Head of caudate nucleus (tissue), 42 donors: ENCODE data around the gene MCTP1.
A peak's percentile ranks its signal among the peaks of the same experiment; 100 is the strongest.

Experiments used
- DNase-seq, 42 donors: peaks; one replicate each; pipeline versions ENCODE4 v3.0.0 to v3.0.0-alpha.2; 2020 to 2021; ENCODE audit warnings: mixed read lengths in 7 of 42
- intact Hi-C: fragments of 100-400 bp; cut with DNase I; formaldehyde crosslinking; loops from one replicate; pipeline ENCODE4 v1.15.0; 2022

The MCTP1 gene

DNA sequence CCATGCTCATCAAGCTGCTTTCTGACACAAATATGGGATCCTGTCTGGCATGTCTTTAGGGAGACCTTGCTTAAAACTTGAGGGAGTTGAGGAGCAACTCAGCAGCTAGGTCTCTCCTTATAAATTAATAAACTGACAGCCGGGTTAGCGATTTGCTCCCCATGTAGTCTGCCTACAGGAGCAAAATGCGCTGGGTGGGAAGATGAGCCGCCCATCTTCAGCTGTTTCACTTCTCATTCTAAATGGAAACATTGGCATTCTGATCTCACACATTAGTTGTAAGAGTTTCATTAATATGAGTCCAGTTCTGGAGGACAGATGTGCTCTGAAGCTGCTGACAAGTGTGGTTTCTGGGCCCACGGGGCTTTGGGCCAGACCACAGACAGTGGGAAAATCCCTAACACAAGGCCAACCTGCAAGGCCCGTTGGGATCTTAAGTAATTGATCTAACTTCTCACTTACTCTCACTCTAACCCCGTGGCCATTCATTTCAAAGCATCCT lies 197.0 kb downstream of the MCTP1 start:
- intact Hi-C loops: no loop called here

DNA sequence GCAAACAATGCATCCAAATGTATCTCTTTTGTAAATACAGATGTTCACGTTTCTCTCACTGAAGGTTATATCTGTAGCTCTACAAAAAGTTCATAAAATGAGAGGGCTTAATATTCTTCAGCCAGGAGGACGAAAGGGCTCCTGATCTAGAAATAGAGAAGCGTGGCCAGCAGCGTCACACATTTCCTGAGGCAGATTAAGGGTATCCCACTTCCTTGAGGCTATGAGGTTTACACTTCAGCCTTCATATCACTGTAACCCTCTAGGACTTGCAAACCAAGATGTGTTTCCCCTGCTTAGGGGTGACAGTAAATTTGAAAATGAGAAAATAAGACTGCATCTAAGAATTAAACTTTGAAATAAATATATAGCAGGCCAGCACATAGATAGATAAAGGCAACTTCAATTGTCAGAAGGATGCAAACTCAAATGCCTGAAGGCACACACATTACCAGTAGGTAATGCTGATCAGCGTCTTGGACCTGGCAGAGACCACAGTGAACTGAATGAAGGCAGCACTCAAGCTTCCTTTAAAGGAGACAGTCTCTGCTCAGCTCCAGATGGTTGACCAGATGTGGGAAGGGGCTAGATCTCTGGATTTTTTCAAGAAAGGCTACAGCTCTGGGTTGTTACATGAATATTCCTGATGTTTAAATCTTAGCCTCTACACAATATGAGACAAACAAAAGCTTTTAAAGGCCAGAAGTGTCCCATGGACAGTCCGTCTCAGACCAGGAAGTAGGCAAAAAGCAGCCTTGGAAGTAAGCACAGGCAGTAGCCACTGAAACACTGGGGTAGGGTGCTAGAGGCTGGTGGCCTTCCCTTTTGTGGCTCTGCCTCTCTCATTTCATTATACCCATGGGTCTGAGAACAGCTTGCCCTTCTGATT lies 197.7 kb downstream of the MCTP1 start:
- intact Hi-C loops: no loop called here
- no peak for DNase-seq

More for the DNA sequence above, 197.0 kb downstream of the MCTP1 start:
- peak in 3 of 42 donors; percentile 24 to 52 (median 39) for DNase-seq

DNA sequence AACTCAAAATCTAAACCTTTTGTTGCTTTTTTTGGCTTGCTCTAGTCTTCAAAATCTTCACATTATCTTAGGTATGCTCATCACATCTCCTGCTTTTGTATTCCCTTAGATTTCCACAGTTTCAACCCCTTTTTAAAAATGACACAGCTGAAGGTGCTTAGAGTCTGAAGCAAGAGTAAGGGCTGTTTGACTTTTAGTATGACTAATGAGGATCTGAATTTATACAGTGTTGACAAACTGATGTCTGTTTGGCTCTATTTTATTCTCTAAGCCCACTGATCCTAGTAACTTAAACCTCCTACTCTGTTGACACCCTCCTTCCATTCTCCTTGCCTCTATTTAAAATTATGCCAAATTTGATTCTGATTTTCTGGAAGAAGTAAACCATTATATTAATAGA lies 200.1 kb downstream of the MCTP1 start:
- no peak for DNase-seq
- intact Hi-C loops: no loop called here

DNA sequence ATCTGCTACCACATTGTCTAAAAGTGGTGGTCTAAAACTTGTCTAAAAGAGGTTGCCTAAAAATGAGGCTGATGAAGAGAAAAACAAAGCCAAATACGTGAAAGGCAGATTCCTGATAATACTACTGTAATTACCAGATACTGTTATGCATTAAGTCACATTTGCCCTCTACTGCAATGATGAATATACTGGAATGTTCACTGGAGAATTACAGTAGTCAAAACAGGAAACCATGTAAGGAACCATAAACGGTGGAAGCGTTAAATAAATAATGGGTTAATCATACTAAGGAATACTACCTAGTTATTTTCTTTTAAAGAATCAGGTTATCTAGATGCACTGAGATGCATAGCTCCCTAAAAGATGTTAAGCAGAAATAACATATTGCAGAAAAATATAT lies 201.3 kb downstream of the MCTP1 start:
- intact Hi-C loops: no loop called here
- no peak for DNase-seq

DNA sequence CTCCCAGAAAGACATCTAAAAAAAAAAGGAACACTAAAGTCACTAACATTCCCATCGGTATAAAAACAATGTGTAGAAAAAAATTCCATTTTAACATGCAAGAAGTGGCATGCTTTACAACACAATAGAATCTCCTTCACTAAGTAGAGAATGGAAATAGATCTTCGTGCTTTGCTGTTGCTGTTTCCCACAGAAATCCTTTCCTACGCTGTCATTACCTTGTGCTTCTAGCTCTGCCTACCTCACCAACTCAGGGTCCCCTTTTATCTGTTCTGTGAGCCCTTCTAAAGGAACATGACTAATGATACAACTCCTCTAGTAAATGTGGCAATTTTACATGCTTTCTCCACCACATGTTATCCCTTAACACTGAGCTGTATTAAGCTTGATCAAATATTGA lies 202.9 kb downstream of the MCTP1 start:
- intact Hi-C loops: no loop called here
- no peak for DNase-seq

DNA sequence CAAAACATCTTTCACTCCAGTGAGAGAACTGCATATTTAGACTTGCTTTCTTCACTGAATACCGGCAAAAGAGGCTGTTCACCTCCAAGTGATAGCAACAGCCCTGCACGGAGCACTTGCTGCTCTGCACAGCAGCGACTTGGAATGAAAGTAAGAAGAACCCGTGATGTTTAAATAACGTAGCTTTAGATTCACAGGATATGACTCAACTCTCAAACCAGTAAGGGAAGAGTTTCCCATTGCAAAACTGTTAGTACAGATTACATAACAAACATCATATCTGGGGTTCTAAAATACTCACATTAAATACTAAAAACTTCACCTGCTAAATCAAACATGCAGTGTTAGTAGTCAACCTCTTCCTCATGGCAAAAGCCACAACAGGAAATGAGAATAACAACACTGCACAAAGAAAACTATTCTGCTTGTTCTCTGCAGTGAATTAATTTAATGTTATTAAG lies 203.4 kb downstream of the MCTP1 start:
- intact Hi-C loops: no loop called here
- peak; percentile 28 to 87 (median 64) for DNase-seq

DNA sequence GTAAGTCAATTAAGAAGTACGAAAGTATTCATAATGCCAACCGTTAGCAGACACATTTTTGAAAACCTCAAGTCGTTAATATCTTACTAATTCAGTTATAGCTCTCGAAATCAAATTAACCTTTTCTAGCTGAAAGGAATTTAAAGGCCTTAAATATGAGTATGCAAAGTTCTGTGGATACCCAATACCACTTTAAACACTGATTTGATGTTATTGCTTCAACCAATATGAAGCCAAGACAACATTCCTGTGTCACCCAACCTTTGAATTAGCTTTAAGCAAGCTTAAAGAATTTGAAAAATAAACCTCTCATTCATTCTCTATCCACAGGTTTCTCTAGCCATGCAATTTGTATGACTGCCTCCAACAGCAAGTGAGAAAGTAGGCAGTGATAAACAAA lies 204.5 kb downstream of the MCTP1 start:
- intact Hi-C loops: no loop called here
- no peak for DNase-seq

- no peak for DNase-seq
- intact Hi-C loops: no loop called here
Observed at GRCh38 chr5:95080030-95080429, 204.9 kb downstream of the MCTP1 start.

GRCh38 chr5:95078868-95079267 lies 206.0 kb downstream of the MCTP1 start:
- intact Hi-C loops: no loop called here
- no peak for DNase-seq

DNA sequence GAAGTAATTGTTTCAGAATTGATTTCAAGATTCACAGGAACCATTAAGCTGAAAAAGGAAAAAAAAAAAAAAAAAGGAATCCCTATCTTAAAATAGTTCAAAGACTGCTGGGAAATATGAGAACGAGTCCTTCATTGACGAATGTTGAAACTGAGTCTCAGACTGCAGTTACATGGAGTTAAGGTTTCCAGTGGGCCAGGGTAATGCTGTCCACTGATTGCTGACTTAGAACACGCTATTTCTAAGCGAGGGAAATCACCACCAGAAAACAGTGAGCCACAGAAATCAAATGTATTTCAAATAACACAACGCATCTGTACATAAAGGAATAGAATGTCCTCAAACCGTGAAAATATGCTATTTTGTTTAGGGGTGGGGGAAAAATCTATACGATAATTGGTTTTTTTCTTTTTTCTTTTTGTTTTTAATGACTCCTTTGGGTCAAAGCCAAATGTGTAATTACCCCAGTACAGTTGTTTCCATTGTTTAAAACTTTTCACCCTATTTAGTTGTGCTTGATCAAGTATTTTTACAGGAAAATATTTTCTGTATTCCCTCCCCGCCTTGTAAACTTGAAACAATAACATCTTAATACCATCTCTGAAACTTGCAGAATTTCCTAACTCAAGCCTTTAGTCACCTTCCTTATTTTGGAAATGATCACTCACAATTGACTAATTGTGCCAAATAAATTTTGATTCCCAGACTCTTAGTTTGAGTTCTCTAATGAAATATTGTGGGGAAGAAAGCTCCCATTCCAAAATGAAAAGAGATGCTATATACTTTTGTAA lies 208.3 kb downstream of the MCTP1 start:
- intact Hi-C loops: no loop called here

GRCh38 chr5:95075111-95075510 lies 209.8 kb downstream of the MCTP1 start:
- DNase-seq: no peak
- intact Hi-C loops: no loop called here

More for the DNA sequence above, 208.3 kb downstream of the MCTP1 start:
- no peak for DNase-seq

DNA sequence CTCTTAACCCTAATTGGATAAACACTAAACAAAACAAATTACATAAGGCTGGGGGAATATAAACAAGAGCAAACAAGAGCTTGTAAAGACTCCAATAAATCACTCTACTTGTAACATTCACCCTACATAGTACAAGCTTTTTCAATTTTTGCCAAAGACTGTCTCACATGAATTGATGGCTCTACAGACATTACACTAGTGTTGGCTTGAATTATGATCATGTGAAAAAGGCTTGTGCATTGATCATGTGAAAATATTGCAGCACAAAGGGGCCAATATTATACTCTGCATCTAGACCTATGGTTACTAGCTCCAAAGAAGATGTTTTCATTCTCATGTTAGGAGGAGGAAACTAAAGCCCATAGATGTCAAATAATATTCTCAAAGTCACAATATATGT lies 212.6 kb downstream of the MCTP1 start:
- intact Hi-C loops: no loop called here

DNA sequence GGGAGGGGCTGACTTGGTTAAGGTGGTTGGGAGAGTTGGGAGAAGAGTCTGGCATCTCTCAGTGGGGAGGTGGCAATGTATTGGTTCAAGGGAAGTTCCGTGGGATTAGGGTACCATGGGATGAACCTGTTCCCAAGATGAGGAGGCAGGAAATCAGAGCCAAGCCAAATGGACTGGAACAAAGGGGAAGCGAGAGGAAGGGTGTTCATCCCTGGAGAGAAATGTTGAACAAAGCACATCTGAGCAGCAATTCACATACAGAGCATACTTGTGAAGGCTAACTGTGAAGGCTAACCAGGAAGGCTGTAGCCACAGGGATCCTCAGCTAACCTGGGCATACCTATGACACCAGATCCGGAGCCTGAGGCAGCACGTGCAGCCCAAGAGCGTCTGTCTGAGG lies 214.0 kb downstream of the MCTP1 start:
- DNase-seq: no peak
- intact Hi-C loops: no loop called here

More for the DNA sequence above, 212.6 kb downstream of the MCTP1 start:
- no peak for DNase-seq

DNA sequence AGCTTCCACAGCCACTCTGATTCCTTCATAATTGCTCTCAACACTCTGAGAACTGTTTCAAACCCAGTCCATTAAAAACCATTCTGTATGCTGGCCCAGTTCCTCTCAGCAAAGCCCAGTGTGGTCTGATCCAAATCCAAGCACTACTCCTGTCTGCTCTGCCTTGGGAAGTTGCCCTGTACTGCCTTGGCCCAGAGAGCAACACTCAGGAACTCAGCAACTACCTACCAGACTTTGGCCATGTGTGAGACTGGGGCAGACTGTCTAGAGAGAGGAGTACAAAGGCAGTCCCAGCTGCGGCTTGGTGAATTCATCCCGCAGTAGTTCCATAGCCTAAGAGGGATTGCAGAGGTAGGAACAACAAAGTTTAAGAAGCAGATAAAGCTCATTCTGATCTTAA lies 214.4 kb downstream of the MCTP1 start:
- intact Hi-C loops: no loop called here
- peak in 1 of 42 donors; percentile 24 for DNase-seq

DNA sequence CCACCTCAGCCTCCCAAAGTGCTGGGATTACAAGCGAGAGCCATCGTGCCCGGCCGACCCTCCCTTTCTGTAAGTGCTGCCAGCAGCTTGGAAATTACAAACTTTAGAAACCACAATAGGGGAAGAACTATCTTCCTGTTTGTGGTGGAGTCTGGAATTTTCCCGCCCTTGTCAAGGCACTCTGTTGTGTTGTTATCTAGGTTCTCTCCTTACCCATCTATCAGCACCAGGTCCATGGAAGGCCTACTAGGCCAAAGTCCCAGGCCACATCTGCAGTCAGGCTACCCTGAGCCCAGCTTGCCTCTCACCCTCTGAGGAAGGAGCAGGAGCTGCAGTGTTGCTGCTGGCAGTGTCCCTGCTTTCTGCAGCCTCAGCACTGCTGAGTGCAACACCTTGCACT lies 214.9 kb downstream of the MCTP1 start:
- intact Hi-C loops: no loop called here
- no peak for DNase-seq

GRCh38 chr5:95069021-95069420 lies 215.9 kb downstream of the MCTP1 start:
- intact Hi-C loops: no loop called here
- DNase-seq: no peak

- no peak for DNase-seq
- intact Hi-C loops: no loop called here
Observed at GRCh38 chr5:95068289-95068910, 216.5 kb downstream of the MCTP1 start.

DNA sequence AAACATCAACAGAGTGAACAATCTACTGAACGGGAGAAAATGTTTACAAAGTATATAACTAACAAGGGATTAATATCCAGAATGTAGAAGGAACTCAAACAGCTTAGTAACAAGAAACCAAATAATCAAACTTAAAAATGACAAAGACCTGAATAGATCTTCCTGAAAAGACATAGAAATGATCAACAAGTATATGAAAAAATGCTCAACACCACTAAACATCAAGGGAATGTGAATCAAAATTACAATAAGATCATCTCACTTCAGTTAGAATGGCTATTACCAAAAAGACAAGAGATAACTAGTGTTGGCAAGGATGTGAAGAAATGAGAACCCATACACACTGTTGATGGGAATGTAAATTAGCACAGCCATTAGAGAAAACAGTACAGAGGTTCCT lies 218.8 kb downstream of the MCTP1 start:
- intact Hi-C loops: no loop called here
- DNase-seq: no peak

- DNase-seq: no peak
- intact Hi-C loops: no loop called here
Observed at GRCh38 chr5:95063492-95063891, 221.4 kb downstream of the MCTP1 start.

DNA sequence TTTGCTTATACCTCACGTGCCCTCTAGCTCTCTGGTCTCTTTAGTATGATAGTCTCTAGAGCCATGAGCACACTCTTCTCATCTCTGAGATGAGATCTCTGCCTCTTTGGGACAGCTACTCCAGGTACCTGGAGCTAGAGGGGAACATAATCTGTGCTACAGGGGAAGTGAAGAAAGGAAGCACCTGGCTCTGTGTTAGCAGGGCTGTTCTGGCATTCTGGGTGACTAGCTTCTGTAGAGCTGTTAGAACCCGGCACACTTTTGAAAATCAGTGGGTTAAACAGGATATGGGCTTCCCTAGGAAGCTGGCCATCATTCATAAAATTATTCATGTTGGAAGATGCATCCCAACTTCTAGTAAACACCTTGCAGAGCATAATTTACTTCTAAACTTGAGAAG lies 224.8 kb downstream of the MCTP1 start:
- DNase-seq: no peak

More for the DNA sequence above, 224.8 kb downstream of the MCTP1 start:
- intact Hi-C loops: no loop called here
